GM12874 (cell line): ENCODE measurements around the gene PRKCH.
A peak's percentile ranks its signal among the peaks of the same experiment; 100 is the strongest.

ENCODE experiments used
- TF ChIP-seq, protein P1 (sequence below): IDR thresholded peaks from 2 replicates; pipeline ENCODE4 v1.5.1; 2011; ENCODE audit warnings: low read depth, mild to moderate bottlenecking, control low read depth, low read length, moderate library complexity; ENCODE audit not compliant: insufficient read depth

The PRKCH gene

DNA sequence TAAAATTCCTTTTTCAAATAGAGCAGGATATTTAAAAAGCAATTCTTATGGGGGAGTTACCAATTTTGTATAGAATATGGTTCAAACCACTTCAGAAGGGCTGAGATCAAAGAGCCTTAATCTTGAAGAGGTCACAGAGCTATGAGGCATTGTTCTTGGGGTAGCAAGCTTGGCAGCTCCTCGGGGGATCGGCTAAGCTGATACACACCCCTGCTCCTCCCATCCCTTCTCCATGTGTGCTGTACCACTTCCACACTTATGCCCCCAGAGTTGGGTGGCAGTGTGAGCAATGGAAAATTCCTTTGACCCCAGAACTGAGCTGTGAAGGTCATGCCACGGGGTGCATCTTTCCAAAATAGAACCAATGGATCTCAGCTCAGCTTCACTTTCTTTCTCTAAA lies 25.2 kb upstream of the PRKCH start:
- TF ChIP-seq, protein P1, sequence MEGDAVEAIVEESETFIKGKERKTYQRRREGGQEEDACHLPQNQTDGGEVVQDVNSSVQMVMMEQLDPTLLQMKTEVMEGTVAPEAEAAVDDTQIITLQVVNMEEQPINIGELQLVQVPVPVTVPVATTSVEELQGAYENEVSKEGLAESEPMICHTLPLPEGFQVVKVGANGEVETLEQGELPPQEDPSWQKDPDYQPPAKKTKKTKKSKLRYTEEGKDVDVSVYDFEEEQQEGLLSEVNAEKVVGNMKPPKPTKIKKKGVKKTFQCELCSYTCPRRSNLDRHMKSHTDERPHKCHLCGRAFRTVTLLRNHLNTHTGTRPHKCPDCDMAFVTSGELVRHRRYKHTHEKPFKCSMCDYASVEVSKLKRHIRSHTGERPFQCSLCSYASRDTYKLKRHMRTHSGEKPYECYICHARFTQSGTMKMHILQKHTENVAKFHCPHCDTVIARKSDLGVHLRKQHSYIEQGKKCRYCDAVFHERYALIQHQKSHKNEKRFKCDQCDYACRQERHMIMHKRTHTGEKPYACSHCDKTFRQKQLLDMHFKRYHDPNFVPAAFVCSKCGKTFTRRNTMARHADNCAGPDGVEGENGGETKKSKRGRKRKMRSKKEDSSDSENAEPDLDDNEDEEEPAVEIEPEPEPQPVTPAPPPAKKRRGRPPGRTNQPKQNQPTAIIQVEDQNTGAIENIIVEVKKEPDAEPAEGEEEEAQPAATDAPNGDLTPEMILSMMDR = no peak

DNA sequence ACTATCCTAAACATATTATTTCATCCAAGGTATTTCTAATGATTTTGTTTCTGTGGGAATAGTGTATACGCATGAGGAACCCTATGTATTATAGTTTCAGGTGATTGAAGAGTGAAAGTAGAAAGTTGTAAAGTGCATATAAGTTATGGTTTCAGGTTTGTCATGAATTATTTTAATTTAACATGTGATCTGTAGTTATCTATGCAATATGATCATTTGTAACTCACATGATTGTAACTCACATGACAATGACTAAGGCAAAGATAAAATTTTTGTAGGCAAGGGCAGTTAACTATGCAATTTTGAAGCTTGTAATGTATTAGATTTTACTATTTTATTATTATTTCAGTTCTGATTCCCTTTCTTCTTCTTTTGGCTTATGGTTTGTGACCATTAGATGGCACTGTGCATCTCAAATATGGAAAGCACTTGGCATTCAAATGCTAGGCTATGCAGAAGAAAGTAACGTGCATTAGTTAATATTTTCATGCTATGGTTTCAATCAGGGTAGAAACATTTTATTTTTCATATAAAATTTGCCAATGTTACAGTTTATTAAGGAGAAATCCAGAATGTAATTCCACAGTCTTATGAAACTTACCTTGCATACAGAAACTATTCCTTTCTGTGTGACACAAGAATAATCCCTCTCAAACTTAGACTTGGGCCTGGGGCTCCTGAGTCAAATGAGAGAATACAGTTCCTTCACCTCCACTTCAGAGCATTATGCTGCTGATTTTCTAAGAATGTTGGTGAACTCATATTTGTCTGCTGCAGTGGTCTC lies 24.5 kb upstream of the PRKCH start:
- TF ChIP-seq, protein P1 = peak; percentile 38; the same call in 1 of the 2 replicates

DNA sequence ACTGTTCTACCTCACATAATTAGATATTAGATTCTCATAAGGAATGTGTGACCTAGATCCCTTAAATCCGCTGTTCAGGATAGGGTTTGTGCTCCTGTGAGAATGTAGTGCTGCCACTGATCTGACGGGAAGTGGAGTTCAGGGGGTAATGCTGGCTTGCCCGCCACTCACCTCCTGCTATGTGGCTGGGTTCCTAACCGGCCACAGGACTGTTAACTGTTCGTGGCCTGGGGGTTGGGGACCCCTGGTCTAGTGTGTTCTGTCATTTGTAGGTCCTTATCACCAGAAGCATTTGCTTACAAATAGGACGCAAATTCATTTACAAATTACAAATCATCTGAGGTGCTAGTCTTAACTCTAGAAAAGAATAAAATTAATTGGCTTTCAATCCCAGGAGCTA lies 23.8 kb upstream of the PRKCH start:
- TF ChIP-seq, protein P1 = no peak

DNA sequence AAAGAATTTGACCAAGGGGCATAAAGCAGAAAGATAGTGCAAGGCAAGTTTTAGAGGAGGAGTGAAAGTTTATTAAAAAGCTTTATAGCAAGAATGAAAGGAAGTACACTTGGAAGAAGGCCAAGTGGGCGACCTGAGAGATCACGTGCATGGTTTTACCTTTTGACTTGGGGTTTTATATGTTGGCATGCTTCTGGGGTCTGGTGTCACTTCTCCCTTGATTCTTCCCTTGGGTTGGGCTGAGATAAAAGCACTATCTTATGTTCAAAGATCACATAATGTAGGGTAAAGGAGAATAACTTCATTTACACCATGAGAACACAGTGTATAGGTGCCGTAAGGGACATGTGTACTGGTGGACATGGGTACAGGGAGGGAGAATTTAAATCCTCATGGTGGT lies 22.6 kb upstream of the PRKCH start:
- TF ChIP-seq, protein P1 = no peak

DNA sequence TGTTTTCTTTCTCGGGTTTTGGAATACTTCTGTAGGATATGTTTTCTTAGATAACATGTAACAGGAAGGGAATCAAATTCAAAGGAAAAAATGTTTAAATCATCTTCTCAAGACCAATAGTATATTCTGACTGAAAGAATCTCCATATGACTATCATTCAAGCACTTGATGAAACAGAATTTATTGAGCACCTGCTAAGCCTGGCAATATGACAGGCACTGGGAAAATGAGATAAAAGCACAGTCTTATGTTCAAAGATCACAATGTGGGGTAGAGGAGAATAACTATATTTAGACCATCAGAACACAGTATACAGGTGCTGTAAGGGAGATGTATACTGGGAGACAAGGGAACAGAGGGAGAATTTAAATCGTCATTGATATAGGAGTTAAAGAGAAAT lies 21.2 kb upstream of the PRKCH start:
- TF ChIP-seq, protein P1 = no peak

DNA sequence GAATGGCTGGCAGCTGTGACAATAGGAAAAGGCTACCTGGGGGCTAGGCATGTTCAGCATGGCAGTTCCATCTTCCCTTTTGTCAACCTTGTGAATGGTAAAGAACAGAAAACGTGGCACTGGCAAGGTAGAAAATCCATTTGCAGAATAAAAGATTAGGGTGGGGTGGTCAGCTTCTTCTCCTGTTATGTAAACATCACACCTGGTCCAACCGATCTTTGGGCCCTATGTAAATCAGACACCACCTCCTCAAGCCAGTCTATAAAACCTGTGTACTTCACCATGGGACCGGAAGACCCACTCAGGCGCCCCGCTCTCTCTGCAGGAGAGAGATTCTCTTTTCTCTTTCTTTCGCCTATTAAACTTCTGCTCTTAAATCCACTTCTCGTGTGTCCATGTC lies 20.6 kb upstream of the PRKCH start:
- TF ChIP-seq, protein P1 = no peak

DNA sequence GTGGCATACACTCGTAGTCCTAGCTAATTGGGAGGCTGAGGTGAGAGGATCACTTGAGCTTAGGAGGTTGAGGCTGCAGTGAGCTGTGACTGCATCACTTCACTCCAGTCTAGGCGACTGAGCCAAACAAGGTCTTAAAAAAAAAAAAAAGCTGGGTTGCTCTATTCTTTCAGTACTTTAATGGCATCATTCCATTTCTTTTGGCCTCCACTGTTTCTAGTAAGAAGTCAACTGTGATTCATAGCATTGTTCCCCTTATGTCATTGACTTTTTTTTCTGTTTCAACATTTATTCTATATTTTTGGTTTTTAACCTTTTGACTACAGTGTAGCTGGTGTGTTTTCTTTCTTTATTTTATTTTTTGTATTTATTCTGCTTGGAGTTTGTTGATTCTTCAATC lies 16.7 kb upstream of the PRKCH start:
- TF ChIP-seq, protein P1 = no peak

DNA sequence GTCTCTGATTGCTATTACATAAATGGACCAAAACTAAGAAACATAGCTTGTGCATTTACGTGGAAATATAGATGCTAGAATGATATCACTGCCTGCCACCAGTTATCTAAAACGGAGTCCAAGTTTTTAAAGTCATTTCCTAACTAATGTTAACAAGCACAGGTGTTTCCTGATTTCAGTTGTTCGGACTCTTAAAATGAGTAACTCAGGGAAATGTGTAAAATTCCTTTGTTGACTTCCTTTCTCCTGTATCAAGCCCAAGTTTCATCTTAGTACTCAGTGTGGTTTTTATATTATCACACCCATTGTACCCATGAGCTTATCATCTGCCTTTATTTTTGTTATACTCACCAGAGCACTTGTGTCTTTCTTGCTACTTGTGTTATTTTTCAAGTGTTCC lies 13.2 kb upstream of the PRKCH start:
- TF ChIP-seq, protein P1 = no peak
